Cerebellar cortex (tissue), 1 donor: Measurements from ENCODE around the gene SLX1B.
"Not testable (repeated sequence)": the region's sequence is repeated elsewhere in the genome, so short reads cannot be mapped to it uniquely, and the experiment has no call there.

Source experiments
- DNase-seq: peaks from one replicate; pipeline ENCODE4 v3.0.0-alpha.2; 2015; ENCODE audit warnings: low spot score

The SLX1B gene

GRCh38 chr16:29454269-29454668 lies at the start of gene SLX1B, which contains the start of gene BOLA2:
Gene SLX1B, plus strand, starts transcription at chr16:29454533.
Gene BOLA2, minus strand, starts transcription at chr16:29454351. Its CDS starts 98 bp downstream, at chr16:29454253.
- not testable (repeated sequence) for DNase-seq

- DNase-seq, result not testable (repeated sequence)
These were observed 49.1 kb upstream of the SLX1B start for GRCh38 chr16:29405249-29405648.

- not testable (repeated sequence) for DNase-seq
These were observed 30.7 kb upstream of the SLX1B start for GRCh38 chr16:29423587-29423986.

- not testable (repeated sequence) for DNase-seq
These were observed 28.9 kb upstream of the SLX1B start for GRCh38 chr16:29425390-29425789.

- not testable (repeated sequence) for DNase-seq
These were observed 579 bp upstream of the SLX1B start for GRCh38 chr16:29453754-29454153.

GRCh38 chr16:29454828-29455227 lies 495 bp downstream of the SLX1B start:
- not testable (repeated sequence) for DNase-seq

GRCh38 chr16:29457660-29458059 lies 3.3 kb downstream of the SLX1B start:
- DNase-seq, result not testable (repeated sequence)

- DNase-seq, result not testable (repeated sequence)
These were observed 5.6 kb downstream of the SLX1B start, which contains the start of gene SULT1A4 for GRCh38 chr16:29459706-29460646. Gene SULT1A4, plus strand, starts transcription at chr16:29459913. Its CDS starts 1,473 bp downstream, at chr16:29461386.

- DNase-seq, result not testable (repeated sequence)
These were observed 6.3 kb downstream of the SLX1B start for GRCh38 chr16:29460647-29461030.

GRCh38 chr16:29465985-29466824 lies 11.9 kb downstream of the SLX1B start:
- not testable (repeated sequence) for DNase-seq

GRCh38 chr16:29466904-29467303 lies 12.6 kb downstream of the SLX1B start:
- DNase-seq, result not testable (repeated sequence)

- not testable (repeated sequence) for DNase-seq
These were observed 13.5 kb downstream of the SLX1B start for GRCh38 chr16:29467654-29468366.

- not testable (repeated sequence) for DNase-seq
These were observed 15.3 kb downstream of the SLX1B start for GRCh38 chr16:29469660-29470059.

GRCh38 chr16:29472065-29472464 lies 17.7 kb downstream of the SLX1B start:
- DNase-seq, result not testable (repeated sequence)

GRCh38 chr16:29482276-29482675 lies 27.9 kb downstream of the SLX1B start:
- not testable (repeated sequence) for DNase-seq

GRCh38 chr16:29506308-29506707 lies 52.0 kb downstream of the SLX1B start, which contains the start of gene NPIPB12:
Gene NPIPB12, minus strand, starts transcription at chr16:29506408.
- DNase-seq, result not testable (repeated sequence)
